ENCODE measurements around the gene FOXJ2.
"Not testable (repeated sequence)": the region's sequence is repeated elsewhere in the genome, so short reads cannot be mapped to it uniquely, and the experiment has no call there.

FOXJ2 gene

GRCh38 chr12:8057839-8058238, 25.3 kb downstream of the FOXJ2 start:
- Mint-ChIP-seq H3K9me3 (no peaks in the 10 kb centered on the region), H3K36me3 (ENCODE audit: insufficient read depth) (peaks cover 28% of the 10 kb centered on the region), H3K4me1 (ENCODE audit: low read depth in 2 of 2) (peaks cover 2 to 4% of the 10 kb centered on the region in 2 donors), H3K4me3 (no peak overlapping the region), H3K27ac (peak overlapping the region; percentile 1 to 35), H3K27me3 (no peaks in the 10 kb centered on the region)
- no peak for ATAC-seq (replicated peaks)
- DNase-seq: no peak

GRCh38 chr12:8058506-8058905, 26.0 kb downstream of the FOXJ2 start:
- H3K9me3 Mint-ChIP-seq: no peaks in the 10 kb centered on the region
- no peak for ATAC-seq (replicated peaks)
- DNase-seq: no peak
- no peak overlapping the region for H3K4me3 Mint-ChIP-seq
- H3K4me1 Mint-ChIP-seq (ENCODE audit: low read depth in 2 of 2): peaks cover 4 to 10% of the 10 kb centered on the region in 2 donors
- no peak overlapping the region for H3K27ac Mint-ChIP-seq
- H3K27me3 Mint-ChIP-seq: no peaks in the 10 kb centered on the region
- H3K36me3 Mint-ChIP-seq (ENCODE audit: insufficient read depth): peaks cover 24% of the 10 kb centered on the region

- Mint-ChIP-seq H3K27ac (peak overlapping the region in 1 of 2 donors; percentile 75), H3K9me3 (no peaks in the 10 kb centered on the region), H3K4me3 (peak overlapping the region; percentile 65 to 82), H3K4me1 (ENCODE audit: low read depth in 2 of 2) (peaks cover 22 to 31% of the 10 kb centered on the region in 2 donors), H3K36me3 (ENCODE audit: insufficient read depth) (peaks cover 22% of the 10 kb centered on the region), H3K27me3 (no peaks in the 10 kb centered on the region)
- DNase-seq (no peak), ATAC-seq (replicated peaks) (no peak)
Measured at GRCh38 chr12:8064131-8064530, 31.6 kb downstream of the FOXJ2 start.

GRCh38 chr12:8065991-8066594, 33.6 kb downstream of the FOXJ2 start, which contains the start of gene C3AR1:
Gene C3AR1 (minus strand): TSS chr12:8066359. CDS start chr12:8060185, 6,174 bp downstream.
- peaks cover 21 to 31% of the 10 kb centered on the region in 2 donors for H3K4me1 Mint-ChIP-seq (ENCODE audit: low read depth in 2 of 2)
- peak within 1 kb of the TSS; percentile 21 to 95 for H3K27ac Mint-ChIP-seq
- H3K36me3 Mint-ChIP-seq (ENCODE audit: insufficient read depth): peaks cover 10% of the 10 kb centered on the region
- peak within 1 kb of the TSS; percentile 65 to 82 for H3K4me3 Mint-ChIP-seq
- no peaks in the 10 kb centered on the region for H3K9me3 Mint-ChIP-seq
- ATAC-seq (replicated peaks) (peak; percentile 100), DNase-seq (peak; percentile 34 to 47 (median 41))
- H3K27me3 Mint-ChIP-seq: no peaks in the 10 kb centered on the region

GRCh38 chr12:8069582-8069981, 37.1 kb downstream of the FOXJ2 start:
- no peak for DNase-seq
- no peaks in the 10 kb centered on the region for H3K27me3 Mint-ChIP-seq
- H3K36me3 Mint-ChIP-seq (ENCODE audit: insufficient read depth): peaks cover 2% of the 10 kb centered on the region
- peaks cover 19 to 23% of the 10 kb centered on the region in 2 donors for H3K4me1 Mint-ChIP-seq (ENCODE audit: low read depth in 2 of 2)
- ATAC-seq (replicated peaks): no peak
- no peaks in the 10 kb centered on the region for H3K9me3 Mint-ChIP-seq
- no peak overlapping the region for H3K4me3 Mint-ChIP-seq
- H3K27ac Mint-ChIP-seq: no peak overlapping the region

- not testable (repeated sequence) for H3K27me3 Mint-ChIP-seq; H3K4me3 Mint-ChIP-seq; H3K9me3 Mint-ChIP-seq; H3K4me1 Mint-ChIP-seq (ENCODE audit: low read depth in 2 of 2); DNase-seq; H3K36me3 Mint-ChIP-seq (ENCODE audit: insufficient read depth); ATAC-seq (replicated peaks); H3K27ac Mint-ChIP-seq
Measured at GRCh38 chr12:8071820-8072219, 39.3 kb downstream of the FOXJ2 start.

- DNase-seq (no peak), ATAC-seq (replicated peaks) (no peak)
- no peaks in the 10 kb centered on the region for H3K9me3 Mint-ChIP-seq
- H3K4me1 Mint-ChIP-seq (ENCODE audit: low read depth in 2 of 2): peaks cover 6 to 13% of the 10 kb centered on the region in 2 donors
- no peaks in the 10 kb centered on the region for H3K27me3 Mint-ChIP-seq
- H3K36me3 Mint-ChIP-seq (ENCODE audit: insufficient read depth): no peaks in the 10 kb centered on the region
- H3K4me3 Mint-ChIP-seq: no peak overlapping the region
- no peak overlapping the region for H3K27ac Mint-ChIP-seq
Measured at GRCh38 chr12:8075935-8076334, 43.4 kb downstream of the FOXJ2 start.

- ATAC-seq (replicated peaks) (no peak), DNase-seq (no peak)
- H3K4me1 Mint-ChIP-seq (ENCODE audit: low read depth in 2 of 2): peaks cover 6 to 16% of the 10 kb centered on the region in 2 donors
Measured at GRCh38 chr12:8076366-8076765, 43.9 kb downstream of the FOXJ2 start.

GRCh38 chr12:8077207-8077606, 44.7 kb downstream of the FOXJ2 start:
- H3K4me3 Mint-ChIP-seq: no peak overlapping the region
- DNase-seq: no peak
- ATAC-seq (replicated peaks): no peak
- no peaks in the 10 kb centered on the region for H3K9me3 Mint-ChIP-seq
- peaks cover 6 to 17% of the 10 kb centered on the region in 2 donors for H3K4me1 Mint-ChIP-seq (ENCODE audit: low read depth in 2 of 2)
- peak overlapping the region in 1 of 2 donors; percentile 99 for H3K27ac Mint-ChIP-seq
- H3K27me3 Mint-ChIP-seq: no peaks in the 10 kb centered on the region
- H3K36me3 Mint-ChIP-seq (ENCODE audit: insufficient read depth): peaks cover 7% of the 10 kb centered on the region

More at GRCh38 chr12:8076366-8076765, 43.9 kb downstream of the FOXJ2 start:
- no peak overlapping the region for H3K27ac Mint-ChIP-seq
- no peaks in the 10 kb centered on the region for H3K9me3 Mint-ChIP-seq
- H3K36me3 Mint-ChIP-seq (ENCODE audit: insufficient read depth): peaks cover 2% of the 10 kb centered on the region
- H3K4me3 Mint-ChIP-seq: no peak overlapping the region
- H3K27me3 Mint-ChIP-seq: no peaks in the 10 kb centered on the region

- Mint-ChIP-seq H3K36me3 (ENCODE audit: insufficient read depth) (peaks cover 16% of the 10 kb centered on the region), H3K27me3 (no peaks in the 10 kb centered on the region), H3K4me3 (peak overlapping the region in 1 of 2 donors; percentile 8), H3K27ac (peak overlapping the region; percentile 13 to 99), H3K4me1 (ENCODE audit: low read depth in 2 of 2) (peaks cover 8 to 28% of the 10 kb centered on the region in 2 donors), H3K9me3 (no peaks in the 10 kb centered on the region)
- peak; percentile 50 to 51 (median 51) for DNase-seq
- ATAC-seq (replicated peaks): peak; percentile 12
Measured at GRCh38 chr12:8078398-8078797, 45.9 kb downstream of the FOXJ2 start.

- Mint-ChIP-seq H3K4me1 (ENCODE audit: low read depth in 2 of 2) (peaks cover 11 to 33% of the 10 kb centered on the region in 2 donors), H3K36me3 (ENCODE audit: insufficient read depth) (peaks cover 16% of the 10 kb centered on the region), H3K9me3 (no peaks in the 10 kb centered on the region), H3K27ac (peak overlapping the region; percentile 13 to 99), H3K27me3 (no peaks in the 10 kb centered on the region), H3K4me3 (no peak overlapping the region)
- DNase-seq: no peak
- no peak for ATAC-seq (replicated peaks)
Measured at GRCh38 chr12:8078916-8079315, 46.4 kb downstream of the FOXJ2 start.

GRCh38 chr12:8080120-8080519, 47.6 kb downstream of the FOXJ2 start:
- DNase-seq: no peak
- Mint-ChIP-seq H3K27me3 (no peaks in the 10 kb centered on the region), H3K9me3 (no peaks in the 10 kb centered on the region), H3K4me3 (peak overlapping the region in 1 of 2 donors; percentile 97), H3K27ac (peak overlapping the region; percentile 5 to 99), H3K4me1 (ENCODE audit: low read depth in 2 of 2) (peaks cover 20 to 44% of the 10 kb centered on the region in 2 donors), H3K36me3 (ENCODE audit: insufficient read depth) (peaks cover 16% of the 10 kb centered on the region)
- ATAC-seq (replicated peaks): no peak

GRCh38 chr12:8081251-8081920, 48.9 kb downstream of the FOXJ2 start:
- DNase-seq: peak; percentile 7 to 27 (median 18)
- Mint-ChIP-seq H3K36me3 (ENCODE audit: insufficient read depth) (peaks cover 27% of the 10 kb centered on the region), H3K27ac (peak overlapping the region; percentile 92 to 99), H3K9me3 (no peaks in the 10 kb centered on the region), H3K27me3 (no peaks in the 10 kb centered on the region), H3K4me1 (ENCODE audit: low read depth in 2 of 2) (peaks cover 23 to 47% of the 10 kb centered on the region in 2 donors), H3K4me3 (peak overlapping the region; percentile 82 to 97)
- ATAC-seq (replicated peaks): no peak

- H3K36me3 Mint-ChIP-seq (ENCODE audit: insufficient read depth): peaks cover 27% of the 10 kb centered on the region
- peak overlapping the region; percentile 82 to 97 for H3K4me3 Mint-ChIP-seq
- H3K27me3 Mint-ChIP-seq: no peaks in the 10 kb centered on the region
- H3K4me1 Mint-ChIP-seq (ENCODE audit: low read depth in 2 of 2): peaks cover 23 to 53% of the 10 kb centered on the region in 2 donors
- ATAC-seq (replicated peaks) (no peak), DNase-seq (no peak)
- peak overlapping the region; percentile 92 to 99 for H3K27ac Mint-ChIP-seq
- no peaks in the 10 kb centered on the region for H3K9me3 Mint-ChIP-seq
Measured at GRCh38 chr12:8082808-8083100, 50.2 kb downstream of the FOXJ2 start.

Measured in effector memory CD8-positive, alpha-beta T cell (primary cell).